ENCODE results near the gene RAB8A. TPM values are rescaled to one million over a fixed set of nuclear protein-coding genes. Genes with fewer than 3 reads are reported as not detected.
A peak's percentile ranks its signal among the peaks of the same experiment; 100 is the strongest.

The RAB8A gene
- total and polyA plus RNA-seq, 9 of the 15 experiments (the other 6 are each of a cell fraction or from before 2014, with no cell fraction given) = 11.2 to 102 (median 53.2) TPM

DNA sequence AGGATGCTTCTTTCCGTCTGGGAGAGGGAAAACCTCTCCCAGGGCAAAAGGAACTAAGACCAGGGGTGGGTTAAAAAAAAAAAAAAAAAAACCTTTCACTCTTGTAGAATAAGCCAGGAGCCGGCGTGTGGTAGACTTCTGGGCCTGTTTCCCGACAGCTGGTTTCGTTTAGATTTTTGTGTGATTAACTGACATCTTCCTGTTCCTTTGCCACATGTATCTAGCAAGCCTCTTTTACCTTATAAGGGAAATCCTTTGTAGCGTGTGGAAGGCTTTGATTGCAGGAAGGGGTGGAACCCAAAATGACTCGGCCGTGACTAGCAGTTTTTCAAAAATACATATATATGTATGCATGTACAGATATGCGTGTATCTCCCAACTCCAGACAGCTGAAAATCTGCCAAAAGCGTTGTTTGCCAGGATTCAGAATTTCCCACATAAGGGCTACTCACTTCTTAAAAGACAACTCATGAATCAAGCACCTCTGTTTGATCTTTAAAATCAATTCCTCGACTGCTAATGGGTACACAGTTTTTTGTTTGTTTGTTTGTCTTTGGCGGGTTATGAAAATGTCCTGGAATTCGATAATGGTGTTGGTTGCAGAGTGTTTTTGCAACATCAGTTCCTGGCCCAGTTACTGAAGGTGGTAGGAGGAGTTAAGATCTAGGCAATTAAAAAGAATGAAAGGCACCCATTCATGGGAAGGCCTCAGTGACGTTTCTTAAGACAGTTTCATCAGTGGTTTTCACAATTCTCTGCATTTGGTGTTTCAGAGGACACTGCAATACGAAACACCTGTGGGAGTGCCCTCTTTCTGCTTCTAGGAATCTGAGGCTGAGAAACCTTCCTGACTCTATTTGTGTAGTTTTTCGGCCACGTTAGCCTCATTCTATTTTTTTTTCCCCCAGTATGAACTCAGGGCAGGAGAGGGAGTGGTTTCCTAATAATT is 32.7 kb upstream of the RAB8A start (continued):
- TF ChIP-seq, protein P1, sequence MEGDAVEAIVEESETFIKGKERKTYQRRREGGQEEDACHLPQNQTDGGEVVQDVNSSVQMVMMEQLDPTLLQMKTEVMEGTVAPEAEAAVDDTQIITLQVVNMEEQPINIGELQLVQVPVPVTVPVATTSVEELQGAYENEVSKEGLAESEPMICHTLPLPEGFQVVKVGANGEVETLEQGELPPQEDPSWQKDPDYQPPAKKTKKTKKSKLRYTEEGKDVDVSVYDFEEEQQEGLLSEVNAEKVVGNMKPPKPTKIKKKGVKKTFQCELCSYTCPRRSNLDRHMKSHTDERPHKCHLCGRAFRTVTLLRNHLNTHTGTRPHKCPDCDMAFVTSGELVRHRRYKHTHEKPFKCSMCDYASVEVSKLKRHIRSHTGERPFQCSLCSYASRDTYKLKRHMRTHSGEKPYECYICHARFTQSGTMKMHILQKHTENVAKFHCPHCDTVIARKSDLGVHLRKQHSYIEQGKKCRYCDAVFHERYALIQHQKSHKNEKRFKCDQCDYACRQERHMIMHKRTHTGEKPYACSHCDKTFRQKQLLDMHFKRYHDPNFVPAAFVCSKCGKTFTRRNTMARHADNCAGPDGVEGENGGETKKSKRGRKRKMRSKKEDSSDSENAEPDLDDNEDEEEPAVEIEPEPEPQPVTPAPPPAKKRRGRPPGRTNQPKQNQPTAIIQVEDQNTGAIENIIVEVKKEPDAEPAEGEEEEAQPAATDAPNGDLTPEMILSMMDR (IDR thresholded peaks at IDR 0.05 in 2 of 3, conservative IDR thresholded peaks at IDR 0.05 in 1 of 3; ENCODE audit: insufficient read depth in 2 of 3, low read depth in 1 of 3, low read length in 3 of 3) = no peak
- TF ChIP-seq, protein P2, sequence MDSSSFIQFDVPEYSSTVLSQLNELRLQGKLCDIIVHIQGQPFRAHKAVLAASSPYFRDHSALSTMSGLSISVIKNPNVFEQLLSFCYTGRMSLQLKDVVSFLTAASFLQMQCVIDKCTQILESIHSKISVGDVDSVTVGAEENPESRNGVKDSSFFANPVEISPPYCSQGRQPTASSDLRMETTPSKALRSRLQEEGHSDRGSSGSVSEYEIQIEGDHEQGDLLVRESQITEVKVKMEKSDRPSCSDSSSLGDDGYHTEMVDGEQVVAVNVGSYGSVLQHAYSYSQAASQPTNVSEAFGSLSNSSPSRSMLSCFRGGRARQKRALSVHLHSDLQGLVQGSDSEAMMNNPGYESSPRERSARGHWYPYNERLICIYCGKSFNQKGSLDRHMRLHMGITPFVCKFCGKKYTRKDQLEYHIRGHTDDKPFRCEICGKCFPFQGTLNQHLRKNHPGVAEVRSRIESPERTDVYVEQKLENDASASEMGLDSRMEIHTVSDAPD (CRISPR knock-in tag; IDR thresholded peaks at IDR 0.05) = no peak
- TF ChIP-seq BACH1 (tag; IDR thresholded peaks at IDR 0.05) (peak; percentile 91), CHD1 (IDR thresholded peaks at IDR 0.05; ENCODE audit: low read length) (no peak), HDGF (IDR thresholded peaks at IDR 0.05) (no peak), ZNF384 (IDR thresholded peaks at IDR 0.05; ENCODE audit: low read depth, low read length) (peak; percentile 73), CBFA2T2 (conservative IDR thresholded peaks at IDR 0.05) (peak; percentile 95), ZNF561 (CRISPR knock-in tag; conservative IDR thresholded peaks at IDR 0.05) (no peak), CREM (IDR thresholded peaks at IDR 0.05; ENCODE audit: low read depth) (peak; percentile 63), MAFF (IDR thresholded peaks at IDR 0.05; ENCODE audit: low read length) (peak; percentile 88), SP1 (CRISPR knock-in tag; IDR thresholded peaks at IDR 0.05) (peak; percentile 62; the same call in 1 of the 2 replicates), SMARCE1 (IDR thresholded peaks at IDR 0.05) (peak; percentile 84)
- TF ChIP-seq, protein P3, sequence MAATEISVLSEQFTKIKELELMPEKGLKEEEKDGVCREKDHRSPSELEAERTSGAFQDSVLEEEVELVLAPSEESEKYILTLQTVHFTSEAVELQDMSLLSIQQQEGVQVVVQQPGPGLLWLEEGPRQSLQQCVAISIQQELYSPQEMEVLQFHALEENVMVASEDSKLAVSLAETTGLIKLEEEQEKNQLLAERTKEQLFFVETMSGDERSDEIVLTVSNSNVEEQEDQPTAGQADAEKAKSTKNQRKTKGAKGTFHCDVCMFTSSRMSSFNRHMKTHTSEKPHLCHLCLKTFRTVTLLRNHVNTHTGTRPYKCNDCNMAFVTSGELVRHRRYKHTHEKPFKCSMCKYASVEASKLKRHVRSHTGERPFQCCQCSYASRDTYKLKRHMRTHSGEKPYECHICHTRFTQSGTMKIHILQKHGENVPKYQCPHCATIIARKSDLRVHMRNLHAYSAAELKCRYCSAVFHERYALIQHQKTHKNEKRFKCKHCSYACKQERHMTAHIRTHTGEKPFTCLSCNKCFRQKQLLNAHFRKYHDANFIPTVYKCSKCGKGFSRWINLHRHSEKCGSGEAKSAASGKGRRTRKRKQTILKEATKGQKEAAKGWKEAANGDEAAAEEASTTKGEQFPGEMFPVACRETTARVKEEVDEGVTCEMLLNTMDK (IDR thresholded peaks at IDR 0.05; ENCODE audit: borderline replicate concordance, insufficient read depth, low read depth, low read length, poor library complexity, severe bottlenecking) = no peak
- TF ChIP-seq, protein P4, sequence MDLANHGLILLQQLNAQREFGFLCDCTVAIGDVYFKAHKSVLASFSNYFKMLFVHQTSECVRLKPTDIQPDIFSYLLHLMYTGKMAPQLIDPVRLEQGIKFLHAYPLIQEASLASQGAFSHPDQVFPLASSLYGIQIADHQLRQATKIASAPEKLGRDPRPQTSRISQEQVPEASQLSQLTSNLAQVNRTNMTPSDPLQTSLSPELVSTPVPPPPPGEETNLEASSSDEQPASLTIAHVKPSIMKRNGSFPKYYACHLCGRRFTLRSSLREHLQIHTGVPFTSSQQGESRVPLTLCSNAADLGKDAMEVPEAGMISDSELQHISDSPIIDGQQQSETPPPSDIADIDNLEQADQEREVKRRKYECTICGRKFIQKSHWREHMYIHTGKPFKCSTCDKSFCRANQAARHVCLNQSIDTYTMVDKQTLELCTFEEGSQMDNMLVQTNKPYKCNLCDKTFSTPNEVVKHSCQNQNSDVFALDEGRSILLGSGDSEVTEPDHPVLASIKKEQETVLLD (IDR thresholded peaks at IDR 0.05) = peak; percentile 44; the same call in 1 of the 2 replicates
- TF ChIP-seq, protein P5, sequence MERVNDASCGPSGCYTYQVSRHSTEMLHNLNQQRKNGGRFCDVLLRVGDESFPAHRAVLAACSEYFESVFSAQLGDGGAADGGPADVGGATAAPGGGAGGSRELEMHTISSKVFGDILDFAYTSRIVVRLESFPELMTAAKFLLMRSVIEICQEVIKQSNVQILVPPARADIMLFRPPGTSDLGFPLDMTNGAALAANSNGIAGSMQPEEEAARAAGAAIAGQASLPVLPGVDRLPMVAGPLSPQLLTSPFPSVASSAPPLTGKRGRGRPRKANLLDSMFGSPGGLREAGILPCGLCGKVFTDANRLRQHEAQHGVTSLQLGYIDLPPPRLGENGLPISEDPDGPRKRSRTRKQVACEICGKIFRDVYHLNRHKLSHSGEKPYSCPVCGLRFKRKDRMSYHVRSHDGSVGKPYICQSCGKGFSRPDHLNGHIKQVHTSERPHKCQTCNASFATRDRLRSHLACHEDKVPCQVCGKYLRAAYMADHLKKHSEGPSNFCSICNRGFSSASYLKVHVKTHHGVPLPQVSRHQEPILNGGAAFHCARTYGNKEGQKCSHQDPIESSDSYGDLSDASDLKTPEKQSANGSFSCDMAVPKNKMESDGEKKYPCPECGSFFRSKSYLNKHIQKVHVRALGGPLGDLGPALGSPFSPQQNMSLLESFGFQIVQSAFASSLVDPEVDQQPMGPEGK (CRISPR knock-in tag; IDR thresholded peaks at IDR 0.05; ENCODE audit: borderline replicate concordance) = no peak
- TF ChIP-seq, protein P6, sequence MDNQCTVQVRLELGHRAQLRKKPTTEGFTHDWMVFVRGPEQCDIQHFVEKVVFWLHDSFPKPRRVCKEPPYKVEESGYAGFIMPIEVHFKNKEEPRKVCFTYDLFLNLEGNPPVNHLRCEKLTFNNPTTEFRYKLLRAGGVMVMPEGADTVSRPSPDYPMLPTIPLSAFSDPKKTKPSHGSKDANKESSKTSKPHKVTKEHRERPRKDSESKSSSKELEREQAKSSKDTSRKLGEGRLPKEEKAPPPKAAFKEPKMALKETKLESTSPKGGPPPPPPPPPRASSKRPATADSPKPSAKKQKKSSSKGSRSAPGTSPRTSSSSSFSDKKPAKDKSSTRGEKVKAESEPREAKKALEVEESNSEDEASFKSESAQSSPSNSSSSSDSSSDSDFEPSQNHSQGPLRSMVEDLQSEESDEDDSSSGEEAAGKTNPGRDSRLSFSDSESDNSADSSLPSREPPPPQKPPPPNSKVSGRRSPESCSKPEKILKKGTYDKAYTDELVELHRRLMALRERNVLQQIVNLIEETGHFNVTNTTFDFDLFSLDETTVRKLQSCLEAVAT (IDR thresholded peaks at IDR 0.05) = peak; percentile 33 to 76; a peak in 2 of 4 replicates
